RWPE1 (cell line): ENCODE data around the gene CNTRL.

Experiments used
- CTCF ChIA-PET: fragments of 350-600 bp; sonication (Branson Sonifier 250); formaldehyde crosslinking; extraction: SDS; loops from one replicate; lab custom pipeline; 2021; lab: Yijun Ruan, JAX
- POLR2A ChIA-PET: fragments of 400-600 bp; formaldehyde crosslinking; extraction: SDS; loops from one replicate; lab custom pipeline; 2020; ENCODE audit warnings: antibody characterized with exemption; ENCODE audit not compliant: low non-redundant PET; lab: Yijun Ruan, JAX
- DNase-seq: peaks from one replicate; pipeline ENCODE4 v3.0.0; 2012; ENCODE audit warnings: low spot score
- H3K27ac ChIP-seq: fragments of 450-650 bp; 2 replicates; pipeline ENCODE4 v1.5.1; 2017
- CTCF ChIP-seq: fragments of 450-650 bp; conservative IDR thresholded peaks from 2 replicates; pipeline ENCODE4 v1.5.1; 2017; ENCODE audit warnings: low read depth, mild to moderate bottlenecking

Gene CNTRL

DNA sequence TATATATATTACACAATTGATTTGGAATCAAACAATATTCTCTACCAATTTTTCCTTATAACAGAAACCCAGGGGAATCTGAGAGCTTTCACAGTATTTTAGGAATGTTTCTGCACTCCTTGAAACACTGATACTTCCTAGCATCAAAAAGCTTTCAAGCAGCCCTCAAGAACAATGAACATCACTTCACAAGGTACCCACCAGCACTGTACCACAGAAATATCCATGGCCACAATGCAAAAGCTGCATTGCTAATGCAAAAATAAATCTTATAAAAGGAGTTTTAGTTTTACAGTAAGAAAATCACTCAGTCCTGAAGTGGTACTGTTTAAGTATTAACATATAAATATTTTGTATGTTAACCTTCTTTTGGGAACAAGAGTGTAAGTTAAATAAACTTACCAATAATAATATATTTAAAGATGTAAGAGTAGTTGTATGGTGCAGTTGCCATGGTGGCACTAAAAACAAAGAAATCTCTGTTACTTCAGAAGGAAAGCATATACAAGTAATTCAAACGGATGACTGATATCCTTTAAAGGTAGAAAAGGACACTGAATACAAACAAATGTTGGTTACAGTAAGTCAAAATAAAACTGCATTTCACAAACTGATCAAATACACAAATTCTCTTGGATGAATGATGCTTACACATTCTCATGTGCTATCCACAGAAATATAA lies 118.3 kb downstream of the CNTRL start:
- no peak for DNase-seq
- ChIA-PET POLR2A (no interaction called here), CTCF (interaction anchor here (0.7 kb wide), 1 partner anchor 94 kb away, joined by 4 read pairs; no protein-coding TSS in a partner anchor)
- no peak for TF ChIP-seq CTCF
- no peak overlapping the region for H3K27ac ChIP-seq

DNA sequence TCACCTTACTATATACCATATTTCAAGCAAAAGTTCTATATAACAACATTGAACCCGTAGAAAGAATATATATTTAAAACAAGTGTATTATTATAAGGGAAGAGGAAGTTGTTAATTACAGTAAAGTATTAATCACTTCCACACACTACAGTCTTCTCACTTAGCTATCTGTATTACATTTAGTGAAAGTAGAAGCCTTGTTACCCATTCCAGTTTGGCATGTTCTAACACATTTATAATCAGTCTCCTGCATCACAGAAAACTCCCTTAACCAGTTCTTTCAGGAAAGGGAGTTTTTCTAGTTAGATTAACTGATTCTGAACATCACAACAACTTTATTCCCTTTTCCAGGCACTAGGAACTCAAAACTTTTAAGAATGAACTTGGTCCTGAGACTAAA lies 120.0 kb downstream of the CNTRL start:
- POLR2A ChIA-PET = no interaction called here
- DNase-seq = peak; percentile 82
- TF ChIP-seq CTCF = no peak
- no peak overlapping the region for H3K27ac ChIP-seq
- CTCF ChIA-PET = no interaction called here

- ChIA-PET POLR2A (no interaction called here), CTCF (no interaction called here)
- no peak for TF ChIP-seq CTCF
- DNase-seq = no peak
- H3K27ac ChIP-seq = no peak overlapping the region
These were observed 121.6 kb downstream of the CNTRL start for GRCh38 chr9:121196389-121196788.

GRCh38 chr9:121197132-121197531 lies 122.4 kb downstream of the CNTRL start:
- TF ChIP-seq CTCF = peak; percentile 42
- CTCF ChIA-PET = interaction anchor here (0.7 kb wide), 2 partner anchors 22 to 210 kb away, joined by 3 to 4 read pairs; no protein-coding TSS in a partner anchor
- no peak overlapping the region for H3K27ac ChIP-seq
- POLR2A ChIA-PET = no interaction called here
- no peak for DNase-seq

- DNase-seq = no peak
- no peak for TF ChIP-seq CTCF
- POLR2A ChIA-PET = no interaction called here
- CTCF ChIA-PET = interaction anchor here (0.6 to 0.7 kb wide), 2 partner anchors 73 to 122 kb away, joined by 3 read pairs; no protein-coding TSS in a partner anchor
- no peak overlapping the region for H3K27ac ChIP-seq
These were observed 123.8 kb downstream of the CNTRL start for GRCh38 chr9:121198512-121199042.

GRCh38 chr9:121199921-121200320 lies 125.2 kb downstream of the CNTRL start:
- no peak overlapping the region for H3K27ac ChIP-seq
- CTCF ChIA-PET = interaction anchor here (0.6 to 1.0 kb wide), 2 partner anchors 93 to 583 kb away, joined by 3 to 5 read pairs; no protein-coding TSS in a partner anchor
- POLR2A ChIA-PET = no interaction called here
- no peak for DNase-seq
- no peak for TF ChIP-seq CTCF
